GM23248 (cell line): ENCODE data around the gene HYI. TPM values are rescaled to one million over a fixed set of nuclear protein-coding genes. Genes with fewer than 3 reads are reported as not detected.

Experiments
- DNase-seq: peaks from one replicate; pipeline ENCODE4 v3.0.0-alpha.2; 2015
- H2AFZ ChIP-seq: fragments of 200-600 bp; sonication (generic); 2 replicates; pipeline ENCODE4 v1.6.1; 2016; ENCODE audit warnings: antibody characterized with exemption
- H3F3A ChIP-seq: fragments of 200-600 bp; sonication (generic); 2 replicates; pipeline ENCODE4 v1.6.1; 2016; ENCODE audit warnings: mild to moderate bottlenecking, antibody characterized with exemption, mixed run types; ENCODE audit not compliant: insufficient read depth
- H3K27ac ChIP-seq: fragments of 200-600 bp; sonication (generic); 2 replicates; pipeline ENCODE4 v1.5.1; 2016; ENCODE audit warnings: mild to moderate bottlenecking
- H3K27me3 ChIP-seq: fragments of 200-600 bp; sonication (generic); replicated peaks from 2 replicates; pipeline ENCODE4 v1.6.1; 2016; ENCODE audit warnings: mild to moderate bottlenecking; ENCODE audit not compliant: insufficient read depth
- H3K36me3 ChIP-seq: fragments of 200-600 bp; sonication (generic); 2 replicates; pipeline ENCODE4 v1.6.1; 2016; ENCODE audit warnings: low read depth, mild to moderate bottlenecking
- H3K4me1 ChIP-seq: fragments of 200-600 bp; sonication (generic); 2 replicates; pipeline ENCODE4 v1.6.1; 2016; ENCODE audit warnings: mild to moderate bottlenecking; ENCODE audit not compliant: insufficient read depth
- H3K4me2 ChIP-seq: fragments of 200-600 bp; sonication (generic); one replicate; pipeline ENCODE4 v1.6.1; 2016; ENCODE audit warnings: mild to moderate bottlenecking; ENCODE audit not compliant: unreplicated experiment
- H3K4me3 ChIP-seq: fragments of 200-600 bp; sonication (generic); 2 replicates; pipeline ENCODE4 v1.5.1; 2016; ENCODE audit warnings: mild to moderate bottlenecking
- H3K79me2 ChIP-seq: fragments of 200-600 bp; sonication (generic); 2 replicates; pipeline ENCODE4 v1.6.1; 2016; ENCODE audit warnings: mild to moderate bottlenecking; ENCODE audit not compliant: insufficient read depth
- H3K9ac ChIP-seq: fragments of 200-600 bp; sonication (generic); 2 replicates; pipeline ENCODE4 v1.6.1; 2016; ENCODE audit warnings: mild to moderate bottlenecking
- H3K9me2 ChIP-seq: fragments of 200-600 bp; sonication (generic); 2 replicates; pipeline ENCODE4 v1.6.1; 2016; ENCODE audit warnings: mixed run types, mild to moderate bottlenecking, moderate library complexity; ENCODE audit not compliant: insufficient read depth
- H3K9me3 ChIP-seq: fragments of 200-600 bp; sonication (generic); one replicate; pipeline ENCODE4 v1.6.1; 2017; ENCODE audit warnings: low read depth
- H4K20me1 ChIP-seq: fragments of 200-600 bp; sonication (generic); 2 replicates; pipeline ENCODE4 v1.6.0; 2016; ENCODE audit not compliant: insufficient read depth
- EZH2 ChIP-seq: fragments of 200-600 bp; sonication (generic); IDR thresholded peaks from 2 replicates; pipeline ENCODE4 v1.6.1; 2018; ENCODE audit warnings: antibody characterized with exemption, mild to moderate bottlenecking; ENCODE audit not compliant: insufficient read depth, poor library complexity, severe bottlenecking
- EZH2phosphoT487 ChIP-seq: fragments of 200-600 bp; sonication (generic); IDR thresholded peaks from 2 replicates; pipeline ENCODE4 v1.6.1; 2018; ENCODE audit warnings: antibody characterized with exemption, moderate library complexity, mild to moderate bottlenecking, low read depth; ENCODE audit not compliant: insufficient read depth
- WGBS, 2 experiments: methylation state at CpG; one replicate each; pipeline ENCODE4 v1.1.6; 2015 to 2017; ENCODE audit warnings: low lambda C conversion rate in 2 of 2, low coverage in 1 of 2; ENCODE audit errors: missing lambda C conversion rate in 2 of 2; 5-methylcytosine and 5-hydroxymethylcytosine counted together
- in situ Hi-C: fragments of 300-500 bp; cut with MboI; formaldehyde crosslinking; loops from 2 replicates; pipeline ENCODE4 v1.15.0; 2020
- microRNA-seq: library from miRNA; unstranded; fragments of <30 nt; microRNA quantifications from one replicate; pipeline ENCODE4, GENCODE V29; 2016; ENCODE audit warnings: borderline number of aligned reads
- polyA plus RNA-seq: library from polyadenylated mRNA; unstranded; fragments of >200 nt; fragmentation: Nextera tagmentation; extraction: Ambion mirVana; gene quantifications from 2 replicates; pipeline ENCODE4 v1.2.1, GENCODE V29; 2016
- small RNA-seq: library from RNA; depleted of rRNA; stranded (forward); fragments of <200 nt; gene quantifications from one replicate; pipeline ENCODE3, GENCODE V24; 2014; ENCODE audit warnings: low read depth, low replicate concordance
- total RNA-seq: library from RNA; depleted of rRNA; stranded (reverse); fragments of >200 nt; shearing (Covaris generic); gene quantifications from 2 replicates; pipeline ENCODE4 v1.2.3, GENCODE V29; 2014; rRNA removed

Gene HYI
- total and polyA plus RNA-seq, 2 experiments from 2014 or later, result 21.0 to 28.5 TPM

GRCh38 chr1:43404353-43404752, 49.4 kb downstream of the HYI start:
- peaks cover 18% of the 10 kb centered on the region; the same call in 1 of the 2 replicates for H3K36me3 ChIP-seq
- TF ChIP-seq EZH2 (no peak), EZH2phosphoT487 (no peak)
- H3F3A ChIP-seq, result no peaks in the 10 kb centered on the region
- peaks cover 31% of the 10 kb centered on the region for H3K79me2 ChIP-seq
- H3K27ac ChIP-seq, result no peak overlapping the region
- no peaks in the 10 kb centered on the region for H3K9me3 ChIP-seq
- no peak overlapping the region for H3K4me2 ChIP-seq
- 96 to 100% methylated on average over 6 of the region's 6 CpGs for WGBS, 2 experiments
- no peak overlapping the region for H3K4me3 ChIP-seq
- no peaks in the 10 kb centered on the region for H3K9me2 ChIP-seq
- no peak overlapping the region for H3K9ac ChIP-seq
- H3K4me1 ChIP-seq, result no peaks in the 10 kb centered on the region
- H3K27me3 ChIP-seq, result no peaks in the 10 kb centered on the region
- no peak overlapping the region for H2AFZ ChIP-seq
- in situ Hi-C loops, result no loop called here
- 0 out of 2 replicates have a peak, but pooled peaks cover 5% of the 10 kb centered on the region for H4K20me1 ChIP-seq
- DNase-seq, result no peak

GRCh38 chr1:43402089-43402865, 51.5 kb downstream of the HYI start:
- in situ Hi-C loops, result no loop called here
- no peak overlapping the region for H3K27ac ChIP-seq
- no peaks in the 10 kb centered on the region for H3K9me2 ChIP-seq
- no peaks in the 10 kb centered on the region for H3F3A ChIP-seq
- H3K27me3 ChIP-seq, result no peaks in the 10 kb centered on the region
- TF ChIP-seq EZH2 (no peak), EZH2phosphoT487 (no peak)
- peaks cover 14% of the 10 kb centered on the region; the same call in 1 of the 2 replicates for H3K36me3 ChIP-seq
- no peaks in the 10 kb centered on the region for H3K4me1 ChIP-seq
- H3K4me2 ChIP-seq, result no peak overlapping the region
- 0 out of 2 replicates have a peak, but pooled peaks cover 5% of the 10 kb centered on the region for H4K20me1 ChIP-seq
- WGBS, 2 experiments, result 97 to 99% methylated on average over 6 of the region's 6 CpGs
- no peak overlapping the region for H3K4me3 ChIP-seq
- DNase-seq, result no peak
- no peaks in the 10 kb centered on the region for H3K9me3 ChIP-seq
- H3K79me2 ChIP-seq, result peaks cover 52% of the 10 kb centered on the region
- no peak overlapping the region for H2AFZ ChIP-seq
- H3K9ac ChIP-seq, result no peak overlapping the region

Small RNA genes lying within 50 kb of the gene (microRNA-seq; reads per million reads assigned to microRNA genes)
- 2.0 reads per million for gene MIR6735

Small RNA genes lying within 50 kb of the gene (small RNA-seq; reads per million reads assigned to genes)
- gene MIR6735, result not detected

Other genes starting within 250 kb of the HYI start
- gene TMEM125, start 183.9 kb downstream of the HYI start, total RNA-seq, result not detected in 2 replicates
- not detected in 2 replicates for gene TMEM125, start 183.9 kb downstream of the HYI start, polyA plus RNA-seq
- not detected in 2 replicates for gene C1orf210, start 168.3 kb downstream of the HYI start, total RNA-seq
- not detected in 2 replicates for gene C1orf210, start 168.3 kb downstream of the HYI start, polyA plus RNA-seq
- gene TIE1, start 152.9 kb downstream of the HYI start, total RNA-seq, result not detected in 2 replicates
- 0.10 and 0.21 TPM in 2 replicates for gene TIE1, start 152.9 kb downstream of the HYI start, polyA plus RNA-seq
- gene MPL, start 116.1 kb downstream of the HYI start, total RNA-seq, result not detected in 2 replicates
- gene MPL, start 116.1 kb downstream of the HYI start, polyA plus RNA-seq, result not detected in 2 replicates
- gene CDC20, start 95.0 kb downstream of the HYI start, total RNA-seq, result 50.2 and 50.9 TPM in 2 replicates
- gene CDC20, start 95.0 kb downstream of the HYI start, polyA plus RNA-seq, result 48.9 and 55.8 TPM in 2 replicates
- gene ELOVL1, start 85.9 kb downstream of the HYI start, total RNA-seq, result 106 and 107 TPM in 2 replicates
- gene ELOVL1, start 85.9 kb downstream of the HYI start, polyA plus RNA-seq, result 152 and 155 TPM in 2 replicates
- gene MED8, start 64.1 kb downstream of the HYI start, total RNA-seq, result 51.1 and 53.5 TPM in 2 replicates
- 78.3 and 80.6 TPM in 2 replicates for gene MED8, start 64.1 kb downstream of the HYI start, polyA plus RNA-seq
- 12.6 and 23.8 TPM in 2 replicates for gene SZT2, start 64.0 kb downstream of the HYI start, total RNA-seq
- 5.6 and 6.4 TPM in 2 replicates for gene SZT2, start 64.0 kb downstream of the HYI start, polyA plus RNA-seq
- gene PTPRF, start 77.0 kb upstream of the HYI start, total RNA-seq, result 15.0 and 16.3 TPM in 2 replicates
- 14.0 and 14.7 TPM in 2 replicates for gene PTPRF, start 77.0 kb upstream of the HYI start, polyA plus RNA-seq
- gene KDM4A, start 196.2 kb upstream of the HYI start, total RNA-seq, result 23.7 and 26.3 TPM in 2 replicates
- gene KDM4A, start 196.2 kb upstream of the HYI start, polyA plus RNA-seq, result 20.7 and 22.3 TPM in 2 replicates